Hepatocyte (in vitro differentiated cells): ENCODE results near the gene KRAS. TPM values are rescaled to one million over a fixed set of nuclear protein-coding genes. Genes with fewer than 3 reads are reported as not detected.

ENCODE experiments used
- DNase-seq: peaks from one replicate; pipeline ENCODE4 v3.0.0-alpha.2; 2016; ENCODE audit warnings: low spot score
- H2AFZ ChIP-seq: fragments of 200-600 bp; sonication (generic); 2 replicates; pipeline ENCODE4 v1.6.0; 2016; ENCODE audit warnings: antibody characterized with exemption, mild to moderate bottlenecking
- H3K27ac ChIP-seq: fragments of 200-600 bp; sonication (generic); 2 replicates; pipeline ENCODE4 v1.5.1; 2016; ENCODE audit warnings: mild to moderate bottlenecking
- H3K27me3 ChIP-seq: fragments of 200-600 bp; sonication (generic); 2 replicates; pipeline ENCODE4 v1.6.1; 2016
- H3K36me3 ChIP-seq: fragments of 200-600 bp; sonication (generic); replicated peaks from 2 replicates; pipeline ENCODE4 v1.5.1; 2016; ENCODE audit warnings: low read depth; ENCODE audit not compliant: insufficient read depth
- H3K4me1 ChIP-seq: fragments of 200-600 bp; sonication (generic); 2 replicates; pipeline ENCODE4 v1.5.1; 2016; ENCODE audit warnings: mild to moderate bottlenecking, moderate library complexity; ENCODE audit not compliant: insufficient read depth
- H3K4me2 ChIP-seq: fragments of 200-600 bp; sonication (generic); 2 replicates; pipeline ENCODE4 v1.6.0; 2016
- H3K4me3 ChIP-seq: fragments of 200-600 bp; sonication (generic); 2 replicates; pipeline ENCODE4 v1.5.1; 2016; ENCODE audit warnings: mild to moderate bottlenecking
- H3K79me2 ChIP-seq: fragments of 200-600 bp; sonication (generic); 2 replicates; pipeline ENCODE4 v1.6.0; 2017; ENCODE audit warnings: mild to moderate bottlenecking
- H3K9me2 ChIP-seq: fragments of 200-600 bp; sonication (generic); replicated peaks from 2 replicates; pipeline ENCODE4 v1.6.0; 2017; ENCODE audit warnings: mild to moderate bottlenecking; ENCODE audit not compliant: insufficient read depth
- H3K9me3 ChIP-seq: fragments of 200-600 bp; sonication (generic); 2 replicates; pipeline ENCODE4 v1.5.1; 2016; ENCODE audit warnings: low read depth, mild to moderate bottlenecking
- H4K20me1 ChIP-seq: fragments of 200-600 bp; sonication (generic); 2 replicates; pipeline ENCODE4 v1.6.0; 2016; ENCODE audit warnings: mild to moderate bottlenecking; ENCODE audit not compliant: insufficient read depth, poor library complexity, severe bottlenecking
- CTCF ChIP-seq: fragments of 200-600 bp; sonication (generic); IDR thresholded peaks from 2 replicates; pipeline ENCODE4 v1.5.1; 2016; ENCODE audit warnings: antibody characterized with exemption, mild to moderate bottlenecking; ENCODE audit not compliant: poor library complexity
- EZH2 ChIP-seq: fragments of 200-600 bp; sonication (generic); IDR thresholded peaks from 2 replicates; pipeline ENCODE4 v1.6.1; 2016; ENCODE audit warnings: antibody characterized with exemption, mild to moderate bottlenecking, borderline replicate concordance
- EZH2phosphoT487 ChIP-seq: fragments of 200-600 bp; sonication (generic); IDR thresholded peaks from one replicate; pipeline ENCODE4 v1.6.1; 2018; ENCODE audit warnings: antibody characterized with exemption, mild to moderate bottlenecking, low read depth, moderate library complexity; ENCODE audit not compliant: unreplicated experiment, severe bottlenecking
- WGBS: methylation state at CpG from one replicate; pipeline ENCODE4 v1.1.6; 2016; ENCODE audit warnings: low lambda C conversion rate; ENCODE audit errors: missing lambda C conversion rate; 5-methylcytosine and 5-hydroxymethylcytosine counted together
- polyA plus RNA-seq: library from polyadenylated mRNA; unstranded; fragments of >200 nt; fragmentation: Nextera tagmentation; extraction: Ambion mirVana; gene quantifications from 2 replicates; pipeline ENCODE4 v1.2.1, GENCODE V29; 2016
- total RNA-seq: library from RNA; depleted of rRNA; stranded (reverse); fragments of >200 nt; gene quantifications from 2 replicates; pipeline ENCODE4 v1.2.3, GENCODE V29; 2014

KRAS gene
- total and polyA plus RNA-seq, 2 experiments from 2014 or later: 42.5 to 43.6 TPM

GRCh38 chr12:25276199-25276937 is 25.6 kb upstream of the KRAS start:
- Histone ChIP-seq H4K20me1 (no peaks in the 10 kb centered on the region), H3K79me2 (no peaks in the 10 kb centered on the region), H3K9me2 (no peaks in the 10 kb centered on the region), H3K9me3 (no peaks in the 10 kb centered on the region), H3K4me1 (peaks cover 14% of the 10 kb centered on the region), H3K4me3 (no peak overlapping the region), H3K4me2 (peak overlapping the region; percentile 40), H3K36me3 (no peaks in the 10 kb centered on the region), H3K27ac (peak overlapping the region; percentile 78), H3K27me3 (no peaks in the 10 kb centered on the region), H2AFZ (peak overlapping the region; percentile 23)
- 48% methylated on average over 4 of the region's 4 CpGs for WGBS
- TF ChIP-seq EZH2phosphoT487 (no peak), EZH2 (no peak)
- DNase-seq: peak; percentile 85

GRCh38 chr12:25271486-25272098 is 20.9 kb upstream of the KRAS start:
- Histone ChIP-seq H3K79me2 (no peaks in the 10 kb centered on the region), H3K4me2 (no peak overlapping the region), H3K27ac (no peak overlapping the region), H3K9me2 (no peaks in the 10 kb centered on the region), H3K27me3 (no peaks in the 10 kb centered on the region), H4K20me1 (no peaks in the 10 kb centered on the region), H3K9me3 (no peaks in the 10 kb centered on the region), H2AFZ (no peak overlapping the region), H3K4me1 (peaks cover 8% of the 10 kb centered on the region), H3K36me3 (no peaks in the 10 kb centered on the region), H3K4me3 (no peak overlapping the region)
- no peak for DNase-seq
- TF ChIP-seq EZH2 (no peak), CTCF (no peak), EZH2phosphoT487 (no peak)
- 81% methylated on average over 4 of the region's 4 CpGs for WGBS

- no peak overlapping the region for H2AFZ ChIP-seq
- H3K4me2 ChIP-seq: no peak overlapping the region
- no peaks in the 10 kb centered on the region for H3K79me2 ChIP-seq
- WGBS: 98% methylated on average over 2 of the region's 2 CpGs
- no peak for DNase-seq
- no peaks in the 10 kb centered on the region for H3K36me3 ChIP-seq
- H3K9me2 ChIP-seq: no peaks in the 10 kb centered on the region
- no peak overlapping the region for H3K4me3 ChIP-seq
- H4K20me1 ChIP-seq: no peaks in the 10 kb centered on the region
- H3K9me3 ChIP-seq: no peaks in the 10 kb centered on the region
- TF ChIP-seq EZH2: no peak
- no peak for TF ChIP-seq CTCF
- H3K27ac ChIP-seq: no peak overlapping the region
- H3K27me3 ChIP-seq: no peaks in the 10 kb centered on the region
- peaks cover 4% of the 10 kb centered on the region for H3K4me1 ChIP-seq
These were observed 19.0 kb upstream of the KRAS start for GRCh38 chr12:25269701-25270100.

- no peaks in the 10 kb centered on the region for H3K36me3 ChIP-seq
- H3K4me2 ChIP-seq: no peak overlapping the region
- H3K79me2 ChIP-seq: no peaks in the 10 kb centered on the region
- H3K27ac ChIP-seq: no peak overlapping the region
- peak; percentile 21 for DNase-seq
- no peaks in the 10 kb centered on the region for H3K27me3 ChIP-seq
- H3K9me2 ChIP-seq: no peaks in the 10 kb centered on the region
- no peak for TF ChIP-seq EZH2phosphoT487
- no peak for TF ChIP-seq EZH2
- TF ChIP-seq CTCF: no peak
- H4K20me1 ChIP-seq: no peaks in the 10 kb centered on the region
- no peaks in the 10 kb centered on the region for H3K9me3 ChIP-seq
- H3K4me3 ChIP-seq: no peak overlapping the region
- peaks cover 4% of the 10 kb centered on the region for H3K4me1 ChIP-seq
- H2AFZ ChIP-seq: no peak overlapping the region
These were observed 15.8 kb upstream of the KRAS start for GRCh38 chr12:25266497-25266896.
